DOHH2 (cell line): ENCODE data around the gene SUFU.

Experiments
- EZH2phosphoT487 ChIP-seq: fragments of 200-600 bp; sonication (generic); IDR thresholded peaks from 2 replicates; pipeline ENCODE4 v1.6.1; 2017; ENCODE audit warnings: borderline replicate concordance, mild to moderate bottlenecking, antibody characterized with exemption, low read length, moderate library complexity, mixed read lengths
- TF ChIP-seq, protein P1 (sequence below): fragments of 200-600 bp; sonication (generic); IDR thresholded peaks from one replicate; pipeline ENCODE4 v1.5.1; 2014; ENCODE audit warnings: antibody characterized with exemption, mild to moderate bottlenecking, low read depth, low read length; ENCODE audit not compliant: poor library complexity, severe bottlenecking

- TF ChIP-seq, protein P1, sequence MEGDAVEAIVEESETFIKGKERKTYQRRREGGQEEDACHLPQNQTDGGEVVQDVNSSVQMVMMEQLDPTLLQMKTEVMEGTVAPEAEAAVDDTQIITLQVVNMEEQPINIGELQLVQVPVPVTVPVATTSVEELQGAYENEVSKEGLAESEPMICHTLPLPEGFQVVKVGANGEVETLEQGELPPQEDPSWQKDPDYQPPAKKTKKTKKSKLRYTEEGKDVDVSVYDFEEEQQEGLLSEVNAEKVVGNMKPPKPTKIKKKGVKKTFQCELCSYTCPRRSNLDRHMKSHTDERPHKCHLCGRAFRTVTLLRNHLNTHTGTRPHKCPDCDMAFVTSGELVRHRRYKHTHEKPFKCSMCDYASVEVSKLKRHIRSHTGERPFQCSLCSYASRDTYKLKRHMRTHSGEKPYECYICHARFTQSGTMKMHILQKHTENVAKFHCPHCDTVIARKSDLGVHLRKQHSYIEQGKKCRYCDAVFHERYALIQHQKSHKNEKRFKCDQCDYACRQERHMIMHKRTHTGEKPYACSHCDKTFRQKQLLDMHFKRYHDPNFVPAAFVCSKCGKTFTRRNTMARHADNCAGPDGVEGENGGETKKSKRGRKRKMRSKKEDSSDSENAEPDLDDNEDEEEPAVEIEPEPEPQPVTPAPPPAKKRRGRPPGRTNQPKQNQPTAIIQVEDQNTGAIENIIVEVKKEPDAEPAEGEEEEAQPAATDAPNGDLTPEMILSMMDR = no peak
- TF ChIP-seq EZH2phosphoT487 = no peak
These were observed 4.4 kb upstream of the SUFU start for GRCh38 chr10:102499356-102499755.
